ENCODE results near the gene XKR7. TPM values are rescaled to one million over a fixed set of nuclear protein-coding genes. Genes with fewer than 3 reads are reported as not detected.

The XKR7 gene
- polyA plus RNA-seq, 4 donors: 0.21 to 0.37 TPM; not detected in 2

DNA sequence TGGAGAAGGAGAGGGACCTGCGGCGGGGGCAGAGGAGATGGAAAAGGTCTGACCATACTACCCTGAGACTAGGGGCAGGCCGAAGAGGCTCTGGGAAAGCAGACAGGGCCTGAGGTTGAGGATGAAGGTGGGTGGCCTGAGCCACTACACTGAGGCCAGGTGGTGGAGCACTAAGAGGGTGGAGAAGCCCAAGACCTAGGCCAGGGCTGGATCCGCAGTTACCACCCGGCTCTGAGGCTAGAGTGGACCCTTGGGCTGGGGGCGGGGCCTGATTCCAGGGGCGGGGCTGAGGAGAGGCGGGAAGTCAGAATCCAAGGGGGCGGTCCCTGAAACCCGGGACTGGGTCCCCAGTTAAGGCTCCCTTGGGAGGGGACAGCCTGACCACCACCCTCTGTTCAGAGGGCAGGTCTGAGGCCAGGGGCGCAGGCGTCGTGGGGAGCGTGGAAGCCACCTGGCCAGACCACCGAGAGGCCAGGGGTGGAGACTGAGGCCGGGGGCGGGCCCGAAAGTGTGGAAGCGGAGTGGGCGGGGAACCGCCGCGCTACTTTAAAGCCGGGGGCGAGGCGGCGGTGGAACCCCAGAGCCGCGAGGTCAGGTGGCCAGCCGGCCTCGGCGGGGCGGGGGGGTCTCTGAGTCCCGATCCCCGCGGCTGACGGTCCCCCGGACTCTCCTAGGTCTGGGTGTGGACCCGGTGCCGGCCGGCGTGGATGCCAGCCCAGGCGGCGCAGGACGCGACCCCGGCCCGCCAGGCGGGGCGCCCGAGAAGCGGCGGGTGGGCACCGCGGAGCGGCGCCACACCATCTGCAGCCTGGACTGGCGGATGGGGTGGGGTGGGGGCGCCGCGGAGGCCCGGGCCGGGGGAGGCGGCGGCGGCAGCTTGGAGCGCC lies 50.6 kb downstream of the XKR7 start:
- FAIRE-seq (no peak), DNase-seq (peak; percentile 55 to 83)
- H3K36me3 ChIP-seq (ENCODE audit: control insufficient read depth in 3 of 3, insufficient read depth in 2 of 3, low read depth in 1 of 3, low read length in 3 of 3): no peaks in the 10 kb centered on the region
- peaks cover 0 to 5% (median 4%) of the 10 kb centered on the region in 3 donors for H3K4me1 ChIP-seq (ENCODE audit: control insufficient read depth in 3 of 3, insufficient read depth in 2 of 3, low read depth in 1 of 3, low read length in 2 of 3)
- H3K27ac ChIP-seq (ENCODE audit: low read depth in 1 of 3, low read length in 2 of 3): peak overlapping the region in 1 of 3 donors; percentile 9
- H3K4me3 ChIP-seq (ENCODE audit: low read depth in 1 of 3, low read length in 3 of 3): peak overlapping the region; percentile 50 to 61 (median 51)
- WGBS, 3 donors: 0 to 2% (median 1%) methylated on average over 35 to 67 of the region's 67 CpGs
- no peaks in the 10 kb centered on the region for H3K9me3 ChIP-seq (ENCODE audit: control insufficient read depth in 2 of 2, insufficient read depth in 1 of 2, low read depth in 1 of 2, low read length in 1 of 2)
- H3K27me3 ChIP-seq (ENCODE audit: control insufficient read depth in 3 of 3, insufficient read depth in 3 of 3, low read length in 3 of 3): peaks cover 0 to 42% (median 29%) of the 10 kb centered on the region in 3 donors

DNA sequence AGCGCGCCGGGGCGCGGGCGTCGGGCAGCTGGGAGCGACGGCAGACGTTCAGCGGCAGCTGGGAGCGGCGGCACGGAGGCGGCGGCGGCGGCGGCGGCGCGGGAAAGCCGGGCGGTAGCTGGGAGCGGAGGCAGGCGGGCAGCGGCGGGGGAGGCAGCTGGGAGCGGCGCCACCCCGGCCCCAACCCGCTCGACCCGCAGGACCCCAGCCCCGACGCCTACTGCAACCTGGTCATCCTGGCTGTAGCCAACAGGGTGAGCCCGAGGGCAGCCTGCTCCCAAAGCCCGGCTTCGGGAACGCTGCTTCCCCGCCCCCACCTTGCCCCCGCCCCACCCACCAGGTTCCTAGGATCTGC lies 51.2 kb downstream of the XKR7 start:
- Histone ChIP-seq H3K27ac (ENCODE audit: low read depth in 1 of 3, low read length in 2 of 3) (no peak overlapping the region), H3K4me3 (ENCODE audit: low read depth in 1 of 3, low read length in 3 of 3) (peak overlapping the region in 2 of 3 donors; percentile 50 to 61)

DNA sequence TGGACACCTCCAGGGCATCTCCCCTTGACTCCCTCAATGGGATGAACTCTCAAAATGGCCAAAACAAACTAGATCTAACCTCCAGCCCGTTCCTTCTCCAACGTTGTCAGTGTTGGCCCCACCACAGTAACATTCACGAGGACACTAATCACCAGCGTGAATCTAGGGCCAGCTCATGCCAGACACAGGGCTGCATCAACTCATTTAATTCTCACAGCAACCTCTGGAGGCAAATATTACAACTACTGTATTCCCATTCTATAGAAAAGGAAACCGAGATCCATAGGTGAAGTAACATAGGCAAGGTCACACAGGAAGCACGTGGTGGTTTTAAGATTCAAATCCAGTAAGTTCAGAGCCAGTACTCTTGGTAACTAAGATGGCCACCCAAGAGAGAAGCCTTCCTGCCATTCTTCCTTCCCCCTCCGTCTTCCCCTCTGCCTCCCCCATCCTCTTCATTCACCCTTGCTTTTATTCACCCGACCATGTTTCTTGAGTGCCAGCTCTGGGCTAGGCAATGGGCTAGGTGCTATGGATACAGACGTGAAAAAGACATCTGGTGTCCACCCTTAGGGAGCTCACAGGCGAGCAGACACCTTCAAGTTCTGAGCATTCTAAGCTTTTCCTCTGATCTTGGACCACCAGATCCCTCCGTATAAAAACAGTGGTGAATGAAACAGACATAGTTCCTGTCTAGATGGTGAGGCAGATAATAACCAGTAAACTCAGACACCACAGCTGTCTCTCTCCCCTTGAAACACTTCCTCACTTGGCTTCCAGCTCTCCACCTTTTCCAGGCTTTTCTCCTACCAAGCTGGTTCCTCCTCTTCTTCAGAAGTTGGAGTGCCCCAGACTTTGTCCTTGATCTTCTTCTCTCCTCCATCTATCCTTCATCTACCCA lies 51.9 kb downstream of the XKR7 start:
- H3K27ac ChIP-seq (ENCODE audit: low read depth in 1 of 3, low read length in 2 of 3): no peak overlapping the region
- H3K4me3 ChIP-seq (ENCODE audit: low read depth in 1 of 3, low read length in 3 of 3): no peak overlapping the region
- FAIRE-seq (no peak), DNase-seq (no peak)
- H3K4me1 ChIP-seq (ENCODE audit: control insufficient read depth in 3 of 3, insufficient read depth in 2 of 3, low read depth in 1 of 3, low read length in 2 of 3): peaks cover 0 to 5% (median 4%) of the 10 kb centered on the region in 3 donors
- no peaks in the 10 kb centered on the region for H3K36me3 ChIP-seq (ENCODE audit: control insufficient read depth in 3 of 3, insufficient read depth in 2 of 3, low read depth in 1 of 3, low read length in 3 of 3)
- H3K9me3 ChIP-seq (ENCODE audit: control insufficient read depth in 2 of 2, insufficient read depth in 1 of 2, low read depth in 1 of 2, low read length in 1 of 2): no peaks in the 10 kb centered on the region
- H3K27me3 ChIP-seq (ENCODE audit: control insufficient read depth in 3 of 3, insufficient read depth in 3 of 3, low read length in 3 of 3): peaks cover 0 to 40% (median 29%) of the 10 kb centered on the region in 3 donors
- WGBS, 3 donors: 26 to 36% (median 28%) methylated on average over 11 of the region's 11 CpGs

More for the DNA sequence above, 51.2 kb downstream of the XKR7 start:
- peaks cover 0 to 42% (median 29%) of the 10 kb centered on the region in 3 donors for H3K27me3 ChIP-seq (ENCODE audit: control insufficient read depth in 3 of 3, insufficient read depth in 3 of 3, low read length in 3 of 3)
- peaks cover 0 to 5% (median 4%) of the 10 kb centered on the region in 3 donors for H3K4me1 ChIP-seq (ENCODE audit: control insufficient read depth in 3 of 3, insufficient read depth in 2 of 3, low read depth in 1 of 3, low read length in 2 of 3)
- peak in 1 of 2 donors; percentile 42 for DNase-seq
- 1 to 3% (median 2%) methylated on average over 8 to 42 of the region's 42 CpGs for WGBS, 3 donors
- no peak for FAIRE-seq
- H3K36me3 ChIP-seq (ENCODE audit: control insufficient read depth in 3 of 3, insufficient read depth in 2 of 3, low read depth in 1 of 3, low read length in 3 of 3): no peaks in the 10 kb centered on the region
- no peaks in the 10 kb centered on the region for H3K9me3 ChIP-seq (ENCODE audit: control insufficient read depth in 2 of 2, insufficient read depth in 1 of 2, low read depth in 1 of 2, low read length in 1 of 2)

DNA sequence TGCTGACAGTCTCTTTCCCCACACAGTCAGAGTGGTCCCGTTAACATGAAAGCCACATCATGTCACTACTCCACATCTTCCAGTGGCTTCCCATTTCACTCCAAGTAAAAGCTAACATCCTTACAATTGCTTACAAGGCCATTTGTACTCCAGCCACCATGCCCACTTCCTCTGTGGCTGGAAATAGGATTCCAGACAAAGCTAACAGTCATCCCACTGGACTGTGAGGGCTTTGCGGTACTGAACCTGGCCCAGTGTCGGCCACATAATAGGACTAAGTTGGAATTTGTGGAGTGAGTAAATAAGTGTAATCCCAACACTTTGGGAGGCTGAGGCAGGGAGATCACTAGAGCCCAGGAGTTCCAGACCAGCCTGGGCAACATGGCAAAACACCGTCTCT lies 53.1 kb downstream of the XKR7 start:
- no peaks in the 10 kb centered on the region for H3K9me3 ChIP-seq (ENCODE audit: control insufficient read depth in 2 of 2, insufficient read depth in 1 of 2, low read depth in 1 of 2, low read length in 1 of 2)
- 76 to 86% (median 83%) methylated on average over 4 of the region's 4 CpGs for WGBS, 3 donors
- H3K4me3 ChIP-seq (ENCODE audit: low read depth in 1 of 3, low read length in 3 of 3): no peak overlapping the region
- no peak overlapping the region for H3K27ac ChIP-seq (ENCODE audit: low read depth in 1 of 3, low read length in 2 of 3)
- no peaks in the 10 kb centered on the region for H3K36me3 ChIP-seq (ENCODE audit: control insufficient read depth in 3 of 3, insufficient read depth in 2 of 3, low read depth in 1 of 3, low read length in 3 of 3)
- no peak for FAIRE-seq
- peaks cover 0 to 34% (median 24%) of the 10 kb centered on the region in 3 donors for H3K27me3 ChIP-seq (ENCODE audit: control insufficient read depth in 3 of 3, insufficient read depth in 3 of 3, low read length in 3 of 3)
- no peak for DNase-seq
- peaks cover 0 to 5% (median 4%) of the 10 kb centered on the region in 3 donors for H3K4me1 ChIP-seq (ENCODE audit: control insufficient read depth in 3 of 3, insufficient read depth in 2 of 3, low read depth in 1 of 3, low read length in 2 of 3)

DNA sequence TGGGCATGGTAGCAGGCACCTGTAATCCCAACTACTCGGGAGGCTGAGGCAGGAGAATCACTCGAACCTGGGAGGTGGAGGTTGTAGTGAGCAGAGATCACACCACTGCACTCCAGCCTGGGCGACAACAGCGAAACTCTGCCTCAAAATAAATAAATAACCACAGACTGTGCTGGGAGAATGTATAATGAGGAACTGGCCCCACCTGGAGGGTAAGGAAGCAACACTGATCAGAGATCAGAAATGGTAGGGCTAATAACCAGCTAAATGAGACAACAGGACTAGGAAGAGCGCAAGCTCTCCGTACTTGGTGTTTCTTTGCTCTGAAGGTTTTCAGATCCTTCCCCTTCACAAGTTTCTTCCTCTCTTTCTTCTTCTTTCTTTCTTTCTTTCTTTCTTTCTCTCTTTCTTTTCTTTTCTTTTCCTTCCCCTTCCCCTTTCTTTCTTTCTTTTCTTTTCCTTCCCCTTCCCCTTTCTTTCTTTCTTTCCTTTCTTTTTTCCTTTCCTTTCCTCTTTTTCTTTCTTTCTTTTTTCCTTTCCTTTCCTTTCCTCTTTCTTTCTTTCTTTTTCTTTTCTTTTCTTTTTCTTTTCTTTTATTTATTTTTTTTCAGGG lies 56.8 kb downstream of the XKR7 start:
- FAIRE-seq: no peak
- no peaks in the 10 kb centered on the region for H3K9me3 ChIP-seq (ENCODE audit: control insufficient read depth in 2 of 2, insufficient read depth in 1 of 2, low read depth in 1 of 2, low read length in 1 of 2)

DNA sequence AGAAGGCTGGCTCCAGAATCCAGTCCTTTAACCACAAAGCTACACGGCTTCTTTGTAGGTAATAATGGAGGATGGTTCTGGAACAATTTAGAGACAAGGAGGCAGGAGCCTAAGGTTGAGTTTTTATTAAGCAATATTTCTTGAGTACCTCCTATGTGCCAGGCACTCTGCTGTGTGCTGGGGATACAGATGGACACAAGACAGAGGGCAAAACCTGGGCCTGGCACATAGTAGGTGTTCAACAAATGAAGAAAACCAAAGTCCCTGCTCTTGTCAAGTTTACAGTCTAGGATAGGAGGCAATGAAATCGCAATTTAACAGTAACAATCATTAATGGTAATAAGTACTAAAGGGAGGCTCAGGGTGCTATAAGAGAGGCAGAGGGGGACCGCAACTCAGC lies 59.7 kb downstream of the XKR7 start:
- Histone ChIP-seq H3K36me3 (ENCODE audit: control insufficient read depth in 3 of 3, insufficient read depth in 2 of 3, low read depth in 1 of 3, low read length in 3 of 3) (no peaks in the 10 kb centered on the region), H3K27me3 (ENCODE audit: control insufficient read depth in 3 of 3, insufficient read depth in 3 of 3, low read length in 3 of 3) (peaks cover 3 to 14% (median 4%) of the 10 kb centered on the region in 3 donors), H3K4me3 (ENCODE audit: low read depth in 1 of 3, low read length in 3 of 3) (no peak overlapping the region), H3K9me3 (ENCODE audit: control insufficient read depth in 2 of 2, insufficient read depth in 1 of 2, low read depth in 1 of 2, low read length in 1 of 2) (no peaks in the 10 kb centered on the region), H3K4me1 (ENCODE audit: control insufficient read depth in 3 of 3, insufficient read depth in 2 of 3, low read depth in 1 of 3, low read length in 2 of 3) (peaks cover 0 to 5% (median 0%) of the 10 kb centered on the region in 3 donors), H3K27ac (ENCODE audit: low read depth in 1 of 3, low read length in 2 of 3) (no peak overlapping the region)
- DNase-seq (no peak), FAIRE-seq (no peak)
- WGBS, 3 donors: 86 to 92% (median 87%) methylated on average over 3 of the region's 3 CpGs

More for the DNA sequence above, 56.8 kb downstream of the XKR7 start:
- no peaks in the 10 kb centered on the region for H3K4me1 ChIP-seq (ENCODE audit: control insufficient read depth in 3 of 3, insufficient read depth in 2 of 3, low read depth in 1 of 3, low read length in 2 of 3)
- H3K27ac ChIP-seq (ENCODE audit: low read depth in 1 of 3, low read length in 2 of 3): no peak overlapping the region
- no peaks in the 10 kb centered on the region for H3K36me3 ChIP-seq (ENCODE audit: control insufficient read depth in 3 of 3, insufficient read depth in 2 of 3, low read depth in 1 of 3, low read length in 3 of 3)
- H3K27me3 ChIP-seq (ENCODE audit: control insufficient read depth in 3 of 3, insufficient read depth in 3 of 3, low read length in 3 of 3): peaks cover 0 to 22% (median 16%) of the 10 kb centered on the region in 3 donors
- H3K4me3 ChIP-seq (ENCODE audit: low read depth in 1 of 3, low read length in 3 of 3): no peak overlapping the region
- DNase-seq: no peak
- 70 to 77% (median 74%) methylated on average over 6 of the region's 6 CpGs for WGBS, 3 donors

DNA sequence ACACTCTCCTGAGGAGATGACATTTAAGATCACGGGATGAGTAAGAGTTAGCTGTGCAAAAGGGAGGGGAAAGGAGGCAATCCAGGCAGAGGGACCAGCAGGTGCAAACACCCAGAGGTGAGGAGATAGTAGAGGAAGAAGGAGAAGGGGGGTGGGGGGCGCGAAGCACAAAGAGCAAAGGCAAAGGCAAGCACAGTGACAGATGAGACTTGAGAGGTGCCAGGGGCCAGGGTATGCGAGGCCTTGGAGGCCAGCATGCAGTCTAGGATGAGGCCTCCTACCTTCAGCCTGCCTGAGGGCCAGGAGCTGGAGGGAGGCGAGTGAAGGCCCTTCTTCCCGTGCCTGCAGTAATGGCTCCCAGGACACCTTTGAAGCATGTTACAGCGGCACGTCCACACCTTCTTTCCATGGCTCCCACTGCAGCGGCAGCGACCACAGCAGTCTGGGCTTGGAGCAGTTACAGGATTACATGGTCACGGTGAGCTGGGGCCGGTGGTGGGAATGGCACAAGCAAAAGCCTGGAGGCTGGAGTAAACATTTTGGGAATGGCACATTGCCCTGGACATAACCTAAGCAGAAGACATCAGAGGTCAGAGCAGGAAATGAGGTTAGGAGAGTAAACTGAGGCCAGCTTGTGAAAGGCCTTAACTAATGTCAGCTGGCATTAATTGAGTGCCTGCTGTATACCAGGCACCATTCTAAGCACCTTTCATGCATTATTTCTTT lies 60.9 kb downstream of the XKR7 start:
- DNase-seq: no peak

More for the DNA sequence above, 60.9 kb downstream of the XKR7 start:
- 41 to 56% (median 55%) methylated on average over 12 of the region's 12 CpGs for WGBS, 3 donors
- Histone ChIP-seq H3K36me3 (ENCODE audit: control insufficient read depth in 3 of 3, insufficient read depth in 2 of 3, low read depth in 1 of 3, low read length in 3 of 3) (no peaks in the 10 kb centered on the region), H3K27me3 (ENCODE audit: control insufficient read depth in 3 of 3, insufficient read depth in 3 of 3, low read length in 3 of 3) (peaks cover 0 to 9% (median 3%) of the 10 kb centered on the region in 3 donors), H3K9me3 (ENCODE audit: control insufficient read depth in 2 of 2, insufficient read depth in 1 of 2, low read depth in 1 of 2, low read length in 1 of 2) (no peaks in the 10 kb centered on the region), H3K4me3 (ENCODE audit: low read depth in 1 of 3, low read length in 3 of 3) (no peak overlapping the region), H3K4me1 (ENCODE audit: control insufficient read depth in 3 of 3, insufficient read depth in 2 of 3, low read depth in 1 of 3, low read length in 2 of 3) (peaks cover 0 to 5% (median 0%) of the 10 kb centered on the region in 3 donors), H3K27ac (ENCODE audit: low read depth in 1 of 3, low read length in 2 of 3) (no peak overlapping the region)
- FAIRE-seq: no peak

All from small intestine (tissue), 7 donors.